C4-2B (cell line): Measurements from ENCODE around the gene FAM24B.
"Not testable (repeated sequence)": the region's sequence is repeated elsewhere in the genome, so short reads cannot be mapped to it uniquely, and the experiment has no call there.

Experiments
- H3K27ac ChIP-seq: fragments of 450-650 bp; 2 replicates; pipeline ENCODE4 v1.5.1; 2017
- CTCF ChIP-seq: fragments of 450-650 bp; conservative IDR thresholded peaks from 2 replicates; pipeline ENCODE4 v1.5.1; 2017; ENCODE audit warnings: mild to moderate bottlenecking
- ZFX ChIP-seq: fragments of 450-650 bp; IDR thresholded peaks from 2 replicates; pipeline ENCODE4 v1.6.1; 2017

Gene FAM24B

GRCh38 chr10:122864194-122864592, 15.2 kb downstream of the FAM24B start:
- no peak overlapping the region for H3K27ac ChIP-seq
- TF ChIP-seq ZFX = no peak
- no peak for TF ChIP-seq CTCF

- no peak for TF ChIP-seq ZFX
- TF ChIP-seq CTCF = no peak
- no peak overlapping the region; the same call in 1 of the 2 replicates for H3K27ac ChIP-seq
These were observed 15.9 kb downstream of the FAM24B start for GRCh38 chr10:122863216-122864193.

GRCh38 chr10:122861711-122862161, 17.6 kb downstream of the FAM24B start:
- TF ChIP-seq ZFX (no peak), CTCF (no peak)
- no peak overlapping the region for H3K27ac ChIP-seq

GRCh38 chr10:122859527-122859926, 19.9 kb downstream of the FAM24B start:
- TF ChIP-seq CTCF (no peak), ZFX (no peak)
- no peak overlapping the region for H3K27ac ChIP-seq

GRCh38 chr10:122858042-122858441, 21.3 kb downstream of the FAM24B start:
- not testable (repeated sequence) for H3K27ac ChIP-seq

GRCh38 chr10:122856902-122857301, 22.5 kb downstream of the FAM24B start:
- H3K27ac ChIP-seq = no peak overlapping the region
- TF ChIP-seq CTCF = no peak
- TF ChIP-seq ZFX = no peak

GRCh38 chr10:122855745-122856144, 23.6 kb downstream of the FAM24B start:
- no peak for TF ChIP-seq CTCF
- TF ChIP-seq ZFX = no peak
- H3K27ac ChIP-seq = no peak overlapping the region
